Natural killer cell (primary cell): ENCODE data around the gene KRIT1. TPM values are rescaled to one million over a fixed set of nuclear protein-coding genes. Genes with fewer than 3 reads are reported as not detected.
A peak's percentile ranks its signal among the peaks of the same experiment; 100 is the strongest.
"Not testable (repeated sequence)": the region's sequence is repeated elsewhere in the genome, so short reads cannot be mapped to it uniquely, and the experiment has no call there.

Source experiments
- ATAC-seq, 3 donors: fragments of 150-1000 bp in 2 of 3; fragments of 200-7000 bp in 1 of 3; cut with Tn5 transposase; 1 replicate in 1 of 3; 2 replicates in 2 of 3; pipeline ENCODE4 v1.10.0; 2021; ENCODE audit warnings: mild to moderate bottlenecking in 2 of 3, moderate library complexity in 2 of 3
- DNase-seq, 2 donors: peaks; one replicate each; pipeline versions ENCODE4 v3.0.0 to v3.0.0-alpha.2; 2013 to 2021; ENCODE audit warnings: mixed read lengths in 1 of 2
- H3K27ac ChIP-seq: one replicate; pipeline ENCODE4 v1.5.1; 2013; ENCODE audit warnings: mild to moderate bottlenecking, low read length
- H3K27me3 ChIP-seq: one replicate; pipeline ENCODE4 v1.6.1; 2013; ENCODE audit warnings: low read length; ENCODE audit not compliant: control insufficient read depth, insufficient read depth
- H3K36me3 ChIP-seq: one replicate; pipeline ENCODE4 v1.6.1; 2013; ENCODE audit warnings: low read length; ENCODE audit not compliant: control insufficient read depth, insufficient read depth
- H3K4me1 ChIP-seq: one replicate; pipeline ENCODE4 v1.6.1; 2013; ENCODE audit warnings: low read length; ENCODE audit not compliant: control insufficient read depth, insufficient read depth
- H3K4me3 ChIP-seq: one replicate; pipeline ENCODE4 v1.5.1; 2013; ENCODE audit warnings: low read length
- H3K9me3 ChIP-seq: one replicate; pipeline ENCODE4 v1.6.1; 2013; ENCODE audit warnings: low read length; ENCODE audit not compliant: control insufficient read depth, insufficient read depth
- H3K27ac Mint-ChIP-seq, 2 donors: one replicate each; pipeline ENCODE4 v1.8.0; 2022; ENCODE audit warnings: mild to moderate bottlenecking in 2 of 2, mixed read lengths in 2 of 2, moderate library complexity in 1 of 2
- H3K27me3 Mint-ChIP-seq, 2 donors: one replicate each; pipeline ENCODE4 v1.8.0; 2022; ENCODE audit warnings: low read depth in 2 of 2, mixed read lengths in 2 of 2
- H3K36me3 Mint-ChIP-seq: one replicate; pipeline ENCODE4 v1.8.0; 2022; ENCODE audit warnings: mixed read lengths
- H3K4me1 Mint-ChIP-seq, 2 donors: one replicate each; pipeline ENCODE4 v1.8.0; 2022; ENCODE audit warnings: mixed read lengths in 2 of 2
- H3K4me3 Mint-ChIP-seq: one replicate; pipeline ENCODE4 v1.8.0; 2022; ENCODE audit warnings: mild to moderate bottlenecking, moderate library complexity, mixed read lengths
- H3K9me3 Mint-ChIP-seq, 2 donors: one replicate each; pipeline ENCODE4 v1.8.0; 2022; ENCODE audit warnings: mixed read lengths in 2 of 2
- CTCF ChIP-seq: fragments of 200-600 bp; IDR thresholded peaks from one replicate; pipeline ENCODE4 v1.8.0; 2022; ENCODE audit warnings: antibody characterized with exemption
- WGBS: methylation state at CpG from one replicate; pipeline ENCODE4 v1.1.7; 2013; ENCODE audit warnings: missing lambda C conversion rate; ENCODE audit not compliant: insufficient coverage; 5-methylcytosine and 5-hydroxymethylcytosine counted together
- intact Hi-C: fragments of 100-400 bp; cut with micrococcal nuclease; formaldehyde crosslinking; loops from one replicate; pipeline ENCODE4 v1.14.2; 2022
- total RNA-seq, 4 donors: library from RNA; stranded (reverse); fragments of 120-200 nt in 1 of 4; gene quantifications; one replicate each; pipeline versions ENCODE4 v1.2.3 to v1.2.4, GENCODE V29; 2013 to 2022

KRIT1 gene
- total RNA-seq, 3 donors from 2014 or later (not counting 1 experiment from before 2014, with no cell fraction given), result 55.4 to 76.7 (median 62.6) TPM

GRCh38 chr7:92192326-92192725 lies 53.4 kb downstream of the KRIT1 start:
- H3K27me3 ChIP-seq, result no peaks in the 10 kb centered on the region
- H3K36me3 ChIP-seq, result no peaks in the 10 kb centered on the region
- TF ChIP-seq CTCF, result no peak
- H3K4me3 ChIP-seq, result no peak overlapping the region
- H3K4me1 ChIP-seq, result no peaks in the 10 kb centered on the region
- 90% methylated on average over 2 of the region's 3 CpGs for WGBS
- H3K9me3 ChIP-seq, result peaks cover 15% of the 10 kb centered on the region
- peaks cover 13% of the 10 kb centered on the region in 2 donors for H3K9me3 Mint-ChIP-seq
- H3K4me1 Mint-ChIP-seq, result peaks cover 0 to 4% of the 10 kb centered on the region in 2 donors
- no peak overlapping the region for H3K4me3 Mint-ChIP-seq
- ATAC-seq, result no peak
- no peak overlapping the region for H3K27ac ChIP-seq
- H3K36me3 Mint-ChIP-seq, result peaks cover 24% of the 10 kb centered on the region
- no peak overlapping the region for H3K27ac Mint-ChIP-seq
- intact Hi-C loops, result no loop called here
- no peaks in the 10 kb centered on the region for H3K27me3 Mint-ChIP-seq
- DNase-seq, result no peak

GRCh38 chr7:92189246-92189645 lies 56.5 kb downstream of the KRIT1 start:
- WGBS, result 96% methylated on average over 15 of the region's 15 CpGs
- Mint-ChIP-seq H3K9me3 (peaks cover 13% of the 10 kb centered on the region in 2 donors), H3K36me3 (peaks cover 18% of the 10 kb centered on the region)
- H3K27ac ChIP-seq, intact Hi-C loops, H3K4me3 ChIP-seq, H3K4me1 ChIP-seq, H3K27ac Mint-ChIP-seq, H3K27me3 ChIP-seq, ATAC-seq, H3K27me3 Mint-ChIP-seq, DNase-seq, H3K4me1 Mint-ChIP-seq, H3K4me3 Mint-ChIP-seq, H3K36me3 ChIP-seq: not testable (repeated sequence)
- H3K9me3 ChIP-seq, result peaks cover 15% of the 10 kb centered on the region

- H3K4me3 ChIP-seq, H3K4me1 ChIP-seq, H3K4me1 Mint-ChIP-seq, H3K27ac ChIP-seq, H3K9me3 Mint-ChIP-seq, DNase-seq, intact Hi-C loops, ATAC-seq, H3K4me3 Mint-ChIP-seq, H3K27me3 ChIP-seq, H3K36me3 Mint-ChIP-seq, H3K27me3 Mint-ChIP-seq, H3K36me3 ChIP-seq, H3K27ac Mint-ChIP-seq: not testable (repeated sequence)
- peaks cover 11% of the 10 kb centered on the region for H3K9me3 ChIP-seq
- whole genome bisulfite sequencing, result no CpG with 5 or more reads among the region's 1 CpG
Observed at GRCh38 chr7:92184294-92184693, 61.4 kb downstream of the KRIT1 start.

- intact Hi-C loops, result loop anchor here (2.0 kb wide), 1 partner anchor 268 kb away; the partner anchor contains the start of gene GATAD1
- no peaks in the 10 kb centered on the region for H3K9me3 ChIP-seq
- no peaks in the 10 kb centered on the region for H3K36me3 ChIP-seq
- Mint-ChIP-seq H3K4me1 (peaks cover 8 to 12% of the 10 kb centered on the region in 2 donors), H3K27me3 (peaks cover 3 to 6% of the 10 kb centered on the region in 2 donors), H3K27ac (peak within 1 kb of the TSS in 1 of 2 donors; percentile 72), H3K36me3 (no peaks in the 10 kb centered on the region), H3K9me3 (no peaks in the 10 kb centered on the region), H3K4me3 (peak within 1 kb of the TSS; percentile 86)
- ATAC-seq, result peak; percentile 99 to 100 (median 99)
- DNase-seq, result peak; percentile 85 to 87
- peak; percentile 99 for TF ChIP-seq CTCF
- 11% methylated on average over 60 of the region's 60 CpGs for WGBS
- peak within 1 kb of the TSS; percentile 41 for H3K4me3 ChIP-seq
- H3K27ac ChIP-seq, result no peak within 1 kb of the TSS
- peaks cover 7% of the 10 kb centered on the region for H3K4me1 ChIP-seq
- peaks cover 4% of the 10 kb centered on the region for H3K27me3 ChIP-seq
Observed at GRCh38 chr7:92178928-92179924, 66.5 kb downstream of the KRIT1 start, which contains the start of gene LRRD1. Gene LRRD1 (minus strand): TSS chr7:92179142. CDS start chr7:92165202, 13,940 bp downstream.
